MM.1S (cell line): ENCODE measurements around the gene ANXA11.

Experiments
- DNase-seq: peaks from one replicate; pipeline ENCODE4 v3.0.0-alpha.2; 2015
- H2AFZ ChIP-seq: fragments of 300-600 bp; sonication (generic); 2 replicates; pipeline ENCODE4 v1.6.0; 2016; ENCODE audit warnings: antibody characterized with exemption, low read length
- H3F3A ChIP-seq: fragments of 300-600 bp; sonication (generic); 2 replicates; pipeline ENCODE4 v1.6.1; 2016; ENCODE audit warnings: mild to moderate bottlenecking, antibody characterized with exemption, low read length, moderate library complexity, mixed read lengths; ENCODE audit not compliant: insufficient read depth
- H3K27ac ChIP-seq: fragments of 300-600 bp; sonication (generic); 2 replicates; pipeline ENCODE4 v1.5.1; 2016; ENCODE audit warnings: mild to moderate bottlenecking, low read length
- H3K27me3 ChIP-seq: fragments of 300-600 bp; sonication (generic); replicated peaks from 2 replicates; pipeline ENCODE4 v1.6.0; 2016; ENCODE audit warnings: low read length; ENCODE audit not compliant: insufficient read depth
- H3K36me3 ChIP-seq: fragments of 300-600 bp; sonication (generic); replicated peaks from 2 replicates; pipeline ENCODE4 v1.6.1; 2016; ENCODE audit warnings: mild to moderate bottlenecking, low read length, mixed read lengths; ENCODE audit not compliant: insufficient read depth
- H3K4me1 ChIP-seq: fragments of 300-600 bp; sonication (generic); 2 replicates; pipeline ENCODE4 v1.6.1; 2016; ENCODE audit warnings: low read length, mixed read lengths
- H3K4me2 ChIP-seq: fragments of 300-600 bp; sonication (generic); 2 replicates; pipeline ENCODE4 v1.6.0; 2016; ENCODE audit warnings: low read depth, low read length
- H3K4me3 ChIP-seq: fragments of 300-600 bp; sonication (generic); 2 replicates; pipeline ENCODE4 v1.5.1; 2016; ENCODE audit warnings: low read length, mixed read lengths
- H3K79me2 ChIP-seq: fragments of 300-600 bp; sonication (generic); 2 replicates; pipeline ENCODE4 v1.6.1; 2016; ENCODE audit warnings: mixed run types, low read length, mixed read lengths
- H3K9ac ChIP-seq: fragments of 300-600 bp; sonication (generic); 2 replicates; pipeline ENCODE4 v1.6.1; 2016; ENCODE audit warnings: low read length, mixed read lengths
- H3K9me2 ChIP-seq: fragments of 300-600 bp; sonication (generic); replicated peaks from 2 replicates; pipeline ENCODE4 v1.6.1; 2016; ENCODE audit warnings: mild to moderate bottlenecking, low read length, mixed read lengths; ENCODE audit not compliant: insufficient read depth
- H3K9me3 ChIP-seq: fragments of 300-600 bp; sonication (generic); replicated peaks from 2 replicates; pipeline ENCODE4 v1.6.1; 2016; ENCODE audit warnings: mild to moderate bottlenecking, low read length, mixed read lengths; ENCODE audit not compliant: insufficient read depth
- H4K20me1 ChIP-seq: fragments of 300-600 bp; sonication (generic); 2 replicates; pipeline ENCODE4 v1.6.1; 2016; ENCODE audit warnings: mild to moderate bottlenecking, low read length, moderate library complexity, mixed read lengths; ENCODE audit not compliant: insufficient read depth
- CTCF ChIP-seq: fragments of 300-600 bp; sonication (generic); IDR thresholded peaks from 2 replicates; pipeline ENCODE4 v1.5.1; 2016; ENCODE audit warnings: antibody characterized with exemption, low read length, mixed read lengths
- EZH2 ChIP-seq: fragments of 300-600 bp; sonication (generic); optimal IDR thresholded peaks from 2 replicates; pipeline ENCODE3; 2017; ENCODE audit warnings: low read depth, mild to moderate bottlenecking, antibody characterized with exemption, low read length, mixed read lengths
- EZH2phosphoT487 ChIP-seq: fragments of 300-600 bp; sonication (generic); IDR thresholded peaks from 2 replicates; pipeline ENCODE4 v1.6.1; 2018; ENCODE audit warnings: antibody characterized with exemption, low read length

The ANXA11 gene

GRCh38 chr10:80170641-80171040 is 34.7 kb downstream of the ANXA11 start:
- Histone ChIP-seq H3F3A (no peaks in the 10 kb centered on the region), H3K27me3 (no peaks in the 10 kb centered on the region), H3K4me3 (no peak overlapping the region), H2AFZ (no peak overlapping the region), H3K36me3 (no peaks in the 10 kb centered on the region; the same call in 1 of the 2 replicates), H3K4me2 (no peak overlapping the region), H3K9me3 (no peaks in the 10 kb centered on the region), H3K79me2 (peaks cover 86% of the 10 kb centered on the region), H4K20me1 (peaks cover 10% of the 10 kb centered on the region; the same call in 1 of the 2 replicates), H3K27ac (no peak overlapping the region), H3K9me2 (no peaks in the 10 kb centered on the region), H3K9ac (no peak overlapping the region), H3K4me1 (no peaks in the 10 kb centered on the region)
- no peak for DNase-seq
- TF ChIP-seq EZH2, result no peak
- TF ChIP-seq EZH2phosphoT487, result no peak
- no peak for TF ChIP-seq CTCF

GRCh38 chr10:80170026-80170425 is 35.3 kb downstream of the ANXA11 start:
- Histone ChIP-seq H3K4me1 (no peaks in the 10 kb centered on the region), H3K9me3 (no peaks in the 10 kb centered on the region), H3K27ac (no peak overlapping the region), H2AFZ (no peak overlapping the region), H3K36me3 (peaks cover 2% of the 10 kb centered on the region; the same call in 1 of the 2 replicates), H3F3A (no peaks in the 10 kb centered on the region), H3K27me3 (no peaks in the 10 kb centered on the region), H3K9me2 (no peaks in the 10 kb centered on the region), H4K20me1 (peaks cover 10% of the 10 kb centered on the region; the same call in 1 of the 2 replicates), H3K9ac (no peak overlapping the region), H3K4me2 (no peak overlapping the region), H3K4me3 (no peak overlapping the region), H3K79me2 (peaks cover 85% of the 10 kb centered on the region)
- TF ChIP-seq EZH2phosphoT487 (no peak), CTCF (no peak), EZH2 (no peak)
- DNase-seq, result no peak

GRCh38 chr10:80168679-80169380 is 36.5 kb downstream of the ANXA11 start:
- H3K36me3 ChIP-seq, result peaks cover 5% of the 10 kb centered on the region; the same call in 1 of the 2 replicates
- H3K4me2 ChIP-seq, result no peak overlapping the region
- H3K9me2 ChIP-seq, result no peaks in the 10 kb centered on the region
- no peaks in the 10 kb centered on the region for H3K9me3 ChIP-seq
- H3K27me3 ChIP-seq, result no peaks in the 10 kb centered on the region
- H2AFZ ChIP-seq, result no peak overlapping the region
- no peaks in the 10 kb centered on the region for H3F3A ChIP-seq
- peaks cover 17% of the 10 kb centered on the region; the same call in 1 of the 2 replicates for H4K20me1 ChIP-seq
- no peaks in the 10 kb centered on the region for H3K4me1 ChIP-seq
- no peak overlapping the region for H3K4me3 ChIP-seq
- H3K27ac ChIP-seq, result no peak overlapping the region
- H3K9ac ChIP-seq, result no peak overlapping the region
- DNase-seq, result peak; percentile 24
- TF ChIP-seq CTCF (peak; percentile 64), EZH2phosphoT487 (no peak), EZH2 (no peak)
- H3K79me2 ChIP-seq, result peaks cover 88% of the 10 kb centered on the region
